Esophagus muscularis mucosa (tissue), 4 donors: ENCODE measurements around the gene PRSS56. TPM values are rescaled to one million over a fixed set of nuclear protein-coding genes. Genes with fewer than 3 reads are reported as not detected.
"Not testable (repeated sequence)": the region's sequence is repeated elsewhere in the genome, so short reads cannot be mapped to it uniquely, and the experiment has no call there.

Experiments used
- DNase-seq: peaks from one replicate; pipeline ENCODE4 v3.0.0-alpha.2; 2017; ENCODE audit errors: extremely low spot score
- H3K27ac ChIP-seq, 4 donors: fragments of 200-600 bp; sonication (generic); replicated peaks in 1 of 4; 1 replicate in 3 of 4; 2 replicates in 1 of 4; pipeline ENCODE4 v1.5.1; 2016 to 2019; ENCODE audit warnings: mild to moderate bottlenecking in 1 of 4
- H3K27me3 ChIP-seq, 4 donors: fragments of 200-600 bp; sonication (generic); one replicate each; pipeline versions ENCODE4 v1.5.1 to v1.6.0; 2016 to 2019
- H3K36me3 ChIP-seq, 4 donors: fragments of 200-600 bp; sonication (generic); one replicate each; pipeline ENCODE4 v1.5.1; 2016 to 2019
- H3K4me1 ChIP-seq, 4 donors: fragments of 200-600 bp; sonication (generic); one replicate each; pipeline ENCODE4 v1.5.1; 2016 to 2019
- H3K4me3 ChIP-seq, 4 donors: fragments of 200-600 bp; sonication (generic); 1 replicate in 2 of 4; 2 replicates in 2 of 4; pipeline ENCODE4 v1.5.1; 2016 to 2019; ENCODE audit warnings: mild to moderate bottlenecking in 4 of 4, moderate library complexity in 1 of 4
- H3K9me3 ChIP-seq, 4 donors: fragments of 200-600 bp; sonication (generic); 1 replicate in 3 of 4; 2 replicates in 1 of 4; pipeline ENCODE4 v1.5.1; 2016 to 2019
- EP300 ChIP-seq: sonication (generic); formaldehyde crosslinking; IDR thresholded peaks from one replicate; pipeline ENCODE4 v1.6.1; 2017; ENCODE audit warnings: antibody characterized with exemption
- POLR2A ChIP-seq: fragments of 450-650 bp; IDR thresholded peaks from one replicate; pipeline ENCODE4 v1.6.1; 2017; ENCODE audit warnings: antibody characterized with exemption, moderate library complexity, mild to moderate bottlenecking, low read depth
- POLR2AphosphoS5 ChIP-seq, 2 donors: sonication (generic); formaldehyde crosslinking; IDR thresholded peaks; one replicate each; pipeline ENCODE4 v1.6.1; 2017; ENCODE audit warnings: antibody characterized with exemption in 2 of 2
- WGBS: methylation state at CpG from one replicate; pipeline ENCODE4 v1.1.5; 2018; 5-methylcytosine and 5-hydroxymethylcytosine counted together
- intact Hi-C: fragments of 100-400 bp; cut with DNase I; formaldehyde crosslinking; loops from one replicate; pipeline ENCODE4 v1.15.1; 2023
- total RNA-seq, 4 donors: library from RNA; depleted of rRNA; stranded (reverse); fragments of >200 nt; gene quantifications; one replicate each; pipeline versions ENCODE4 v1.1.0 to v1.2.1, GENCODE V29; 2016
- TF ChIP-seq, protein P1 (sequence below), 3 experiments: fragments of 200-600 bp in 2 of 3; fragments of 450-650 bp in 1 of 3; sonication (generic) in 2 of 3; IDR thresholded peaks; one replicate each; pipeline ENCODE4 v1.5.1; 2017 to 2019; ENCODE audit warnings: antibody characterized with exemption in 3 of 3, mild to moderate bottlenecking in 2 of 3, moderate library complexity in 1 of 3

The PRSS56 gene
- total RNA-seq, 4 donors from 2014 or later: not detected

DNA sequence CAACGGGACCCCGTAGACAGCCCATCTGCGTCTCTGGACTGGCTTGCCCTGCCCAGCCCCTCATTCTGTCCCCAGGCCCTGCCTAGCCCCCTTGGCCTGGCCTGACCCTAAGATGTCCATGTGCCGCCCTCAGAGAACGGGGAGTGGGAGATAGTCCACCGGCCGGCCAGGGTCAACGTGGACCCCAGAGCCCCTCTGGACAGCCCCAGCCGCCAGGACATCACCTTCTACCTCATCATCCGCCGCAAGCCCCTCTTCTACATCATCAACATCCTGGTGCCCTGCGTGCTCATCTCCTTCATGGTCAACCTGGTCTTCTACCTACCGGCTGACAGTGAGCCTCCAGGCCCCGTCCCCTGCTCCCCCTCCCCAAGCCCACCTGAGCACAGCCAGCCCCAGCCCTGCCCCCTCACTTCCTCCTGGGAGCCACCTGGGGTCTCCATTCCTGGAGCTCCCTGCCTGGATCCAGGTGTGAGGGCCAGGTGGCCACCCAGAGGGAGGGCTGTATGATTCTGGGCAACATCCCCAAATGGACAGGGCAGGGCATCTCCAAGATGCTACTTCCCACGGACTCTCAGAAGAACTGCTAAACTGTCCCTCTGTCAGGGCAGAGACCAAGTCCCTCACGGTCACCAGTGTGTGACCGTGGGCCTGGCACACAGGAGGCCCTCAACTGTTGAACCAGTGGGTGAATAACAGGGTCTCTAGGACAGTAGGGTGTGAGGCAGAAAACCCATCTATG is 9.8 kb downstream of the PRSS56 start:
- no peak overlapping the region for H3K27ac ChIP-seq
- no peak overlapping the region for H3K4me3 ChIP-seq
- H3K27me3 ChIP-seq: peaks cover 0 to 44% (median 7%) of the 10 kb centered on the region in 4 donors
- intact Hi-C loops: loop anchor here (10.0 kb wide), 1 partner anchor 625 kb away; no protein-coding TSS in a partner anchor
- H3K36me3 ChIP-seq: no peaks in the 10 kb centered on the region
- 85% methylated on average over 17 of the region's 17 CpGs for WGBS
- H3K4me1 ChIP-seq: peaks cover 9 to 10% (median 9%) of the 10 kb centered on the region in 4 donors
- no peak for TF ChIP-seq POLR2A
- TF ChIP-seq EP300: no peak
- no peak for DNase-seq
- H3K9me3 ChIP-seq: no peaks in the 10 kb centered on the region

DNA sequence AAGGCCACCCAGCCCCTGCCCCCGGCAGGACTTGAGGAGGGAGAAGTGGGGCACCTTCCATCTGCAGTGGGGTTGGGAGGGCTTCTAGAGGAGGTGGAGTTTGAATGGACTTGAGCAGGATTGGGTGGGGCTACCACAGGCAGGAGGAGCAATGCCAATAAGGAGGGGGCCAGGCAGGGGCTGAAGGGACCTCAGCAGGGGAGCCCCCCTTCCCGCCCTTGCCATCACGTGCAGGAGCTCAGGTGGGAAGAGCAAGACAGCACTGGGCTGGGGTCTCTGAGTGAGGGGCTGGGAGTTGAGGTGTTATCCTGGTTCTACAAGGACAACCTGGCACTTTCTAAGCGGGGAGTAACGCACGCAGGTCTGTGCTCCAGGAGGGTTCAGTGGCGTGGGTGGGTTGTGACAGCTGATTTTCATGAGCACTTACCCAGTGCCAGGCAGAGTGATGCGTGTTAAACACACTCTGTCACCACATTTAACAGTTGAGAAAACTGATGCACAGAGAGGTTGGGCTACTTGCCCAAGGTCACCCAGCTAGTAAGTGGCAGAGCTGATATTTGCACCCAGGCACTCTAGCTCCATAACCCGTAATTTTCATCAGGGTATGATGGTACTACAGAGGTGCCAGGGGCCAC is 10.6 kb downstream of the PRSS56 start:
- TF ChIP-seq POLR2A: no peak
- TF ChIP-seq, protein P1, sequence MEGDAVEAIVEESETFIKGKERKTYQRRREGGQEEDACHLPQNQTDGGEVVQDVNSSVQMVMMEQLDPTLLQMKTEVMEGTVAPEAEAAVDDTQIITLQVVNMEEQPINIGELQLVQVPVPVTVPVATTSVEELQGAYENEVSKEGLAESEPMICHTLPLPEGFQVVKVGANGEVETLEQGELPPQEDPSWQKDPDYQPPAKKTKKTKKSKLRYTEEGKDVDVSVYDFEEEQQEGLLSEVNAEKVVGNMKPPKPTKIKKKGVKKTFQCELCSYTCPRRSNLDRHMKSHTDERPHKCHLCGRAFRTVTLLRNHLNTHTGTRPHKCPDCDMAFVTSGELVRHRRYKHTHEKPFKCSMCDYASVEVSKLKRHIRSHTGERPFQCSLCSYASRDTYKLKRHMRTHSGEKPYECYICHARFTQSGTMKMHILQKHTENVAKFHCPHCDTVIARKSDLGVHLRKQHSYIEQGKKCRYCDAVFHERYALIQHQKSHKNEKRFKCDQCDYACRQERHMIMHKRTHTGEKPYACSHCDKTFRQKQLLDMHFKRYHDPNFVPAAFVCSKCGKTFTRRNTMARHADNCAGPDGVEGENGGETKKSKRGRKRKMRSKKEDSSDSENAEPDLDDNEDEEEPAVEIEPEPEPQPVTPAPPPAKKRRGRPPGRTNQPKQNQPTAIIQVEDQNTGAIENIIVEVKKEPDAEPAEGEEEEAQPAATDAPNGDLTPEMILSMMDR (IDR thresholded peaks at IDR 0.05): no peak
- no peak for TF ChIP-seq EP300
- TF ChIP-seq POLR2AphosphoS5 (IDR thresholded peaks at IDR 0.05): no peak
- no peak for DNase-seq
- WGBS: 87% methylated on average over 4 of the region's 9 CpGs
- H3K27ac ChIP-seq: no peak overlapping the region
- no peaks in the 10 kb centered on the region for H3K9me3 ChIP-seq
- intact Hi-C loops: no loop called here
- H3K27me3 ChIP-seq: peaks cover 0 to 44% (median 1%) of the 10 kb centered on the region in 4 donors
- H3K4me3 ChIP-seq: no peak overlapping the region
- H3K4me1 ChIP-seq: peaks cover 1 to 3% (median 2%) of the 10 kb centered on the region in 4 donors
- no peaks in the 10 kb centered on the region for H3K36me3 ChIP-seq

DNA sequence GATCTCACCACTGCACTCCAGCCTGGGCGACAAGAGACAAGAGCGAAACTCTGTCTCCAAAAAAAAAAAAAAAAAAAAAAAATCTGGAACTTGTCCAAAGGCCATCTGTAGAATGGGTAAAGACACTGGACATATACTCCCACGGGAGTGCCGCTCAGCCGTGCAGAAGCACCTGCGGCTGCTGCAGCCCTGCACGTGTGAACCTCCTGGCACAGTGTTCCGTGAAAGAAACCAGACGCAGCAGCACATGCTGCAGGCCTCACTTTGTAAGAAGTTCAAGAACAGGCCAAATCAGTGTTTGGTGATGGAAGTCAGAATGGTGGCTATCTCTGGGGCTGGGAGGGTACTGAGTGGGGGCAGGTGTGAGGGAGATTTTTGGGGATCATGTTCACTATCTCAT is 12.2 kb downstream of the PRSS56 start:
- H3K27me3 ChIP-seq: peaks cover 0 to 46% (median 3%) of the 10 kb centered on the region in 4 donors
- intact Hi-C loops: no loop called here
- H3K9me3 ChIP-seq: peaks cover 0 to 8% (median 7%) of the 10 kb centered on the region in 4 donors
- no peak overlapping the region for H3K4me3 ChIP-seq
- no peak for DNase-seq
- H3K36me3 ChIP-seq: no peaks in the 10 kb centered on the region
- TF ChIP-seq, protein P1 (IDR thresholded peaks at IDR 0.05): no peak
- no peak for TF ChIP-seq POLR2AphosphoS5 (IDR thresholded peaks at IDR 0.05)
- TF ChIP-seq EP300: no peak
- no peak for TF ChIP-seq POLR2A
- H3K4me1 ChIP-seq: no peaks in the 10 kb centered on the region
- no peak overlapping the region for H3K27ac ChIP-seq
- WGBS: 64% methylated on average over 9 of the region's 9 CpGs

DNA sequence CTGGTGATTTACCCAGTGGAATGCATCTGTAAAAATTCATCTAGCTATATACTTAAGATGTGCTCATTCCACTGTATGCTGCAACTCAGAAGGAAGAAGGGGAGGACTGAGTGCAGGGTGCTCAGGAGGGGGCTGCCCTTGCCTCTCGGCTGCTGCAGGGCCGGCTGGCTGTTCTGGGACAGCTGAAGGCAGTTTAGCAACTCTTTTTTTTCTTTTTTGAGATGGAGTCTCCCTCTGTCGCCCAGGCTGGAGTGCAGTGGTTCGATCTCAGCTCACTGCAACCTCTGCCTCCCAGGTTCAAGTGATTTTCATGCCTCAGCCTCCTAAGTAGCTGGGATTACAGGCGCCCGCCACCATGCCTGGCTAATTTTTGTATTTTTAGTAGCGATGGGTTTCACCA is 12.6 kb downstream of the PRSS56 start:
- DNase-seq, H3K36me3 ChIP-seq, intact Hi-C loops: not testable (repeated sequence)

DNA sequence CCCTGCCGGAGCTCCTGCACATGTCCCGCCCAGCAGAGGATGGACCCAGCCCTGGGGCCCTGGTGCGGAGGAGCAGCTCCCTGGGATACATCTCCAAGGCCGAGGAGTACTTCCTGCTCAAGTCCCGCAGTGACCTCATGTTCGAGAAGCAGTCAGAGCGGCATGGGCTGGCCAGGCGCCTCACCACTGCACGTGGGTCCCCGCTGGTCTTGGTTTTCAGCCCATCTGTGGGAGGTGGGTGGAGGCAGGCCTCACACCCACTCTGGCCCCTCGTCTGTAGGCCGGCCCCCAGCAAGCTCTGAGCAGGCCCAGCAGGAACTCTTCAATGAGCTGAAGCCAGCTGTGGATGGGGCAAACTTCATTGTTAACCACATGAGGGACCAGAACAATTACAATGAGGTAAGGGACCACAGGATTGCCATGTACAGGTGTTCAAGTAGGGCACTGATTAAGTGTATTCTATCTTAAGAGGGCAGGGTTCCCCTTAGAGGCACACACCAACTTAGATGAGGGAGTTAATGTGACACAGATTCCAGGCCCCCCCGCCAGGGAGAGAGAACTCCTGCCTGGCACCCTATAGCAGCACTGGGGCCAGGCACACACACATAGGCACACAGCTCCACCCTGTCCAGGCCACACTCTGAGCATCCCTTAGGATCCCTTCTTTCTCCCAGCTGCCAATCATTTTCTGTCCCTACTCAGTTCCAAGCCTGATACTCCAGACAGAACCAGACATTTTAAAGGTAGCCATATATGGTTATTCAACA is 13.9 kb downstream of the PRSS56 start:
- Histone ChIP-seq H3K4me1 (no peaks in the 10 kb centered on the region), H3K27ac (no peak overlapping the region), H3K36me3 (no peaks in the 10 kb centered on the region), H3K9me3 (peaks cover 0 to 8% (median 7%) of the 10 kb centered on the region in 4 donors), H3K4me3 (no peak overlapping the region), H3K27me3 (peaks cover 0 to 63% (median 3%) of the 10 kb centered on the region in 4 donors)
- TF ChIP-seq EP300 (no peak), POLR2AphosphoS5 (IDR thresholded peaks at IDR 0.05) (no peak), POLR2A (no peak)
- TF ChIP-seq, protein P1 (IDR thresholded peaks at IDR 0.05): no peak
- WGBS: 71% methylated on average over 1 of the region's 13 CpGs
- DNase-seq: no peak
- intact Hi-C loops: no loop called here

More for the DNA sequence above, 12.6 kb downstream of the PRSS56 start:
- not testable (repeated sequence) for H3K4me1 ChIP-seq, H3K4me3 ChIP-seq, H3K9me3 ChIP-seq, H3K27ac ChIP-seq
- H3K27me3 ChIP-seq: peaks cover 0 to 50% (median 3%) of the 10 kb centered on the region in 4 donors
- 86% methylated on average over 5 of the region's 7 CpGs for WGBS
